Fibroblast of pulmonary artery (primary cell): ENCODE results near the gene FSHB.
"Not testable (repeated sequence)": the region's sequence is repeated elsewhere in the genome, so short reads cannot be mapped to it uniquely, and the experiment has no call there.

Experiments used
- DNase-seq: peaks from one replicate; pipeline ENCODE4 v3.0.0-alpha.2; 2010; ENCODE audit warnings: low read depth
- H3K4me3 ChIP-seq: replicated peaks from 2 replicates; pipeline ENCODE4 v1.5.1; 2011; ENCODE audit warnings: low read depth, mild to moderate bottlenecking, control low read depth, low read length, moderate library complexity
- TF ChIP-seq, protein P1 (sequence below): IDR thresholded peaks from 2 replicates; pipeline ENCODE4 v1.5.1; 2011; ENCODE audit warnings: mild to moderate bottlenecking, control low read depth, low read length, inconsistent platforms; ENCODE audit errors: missing control alignments

Gene FSHB

DNA sequence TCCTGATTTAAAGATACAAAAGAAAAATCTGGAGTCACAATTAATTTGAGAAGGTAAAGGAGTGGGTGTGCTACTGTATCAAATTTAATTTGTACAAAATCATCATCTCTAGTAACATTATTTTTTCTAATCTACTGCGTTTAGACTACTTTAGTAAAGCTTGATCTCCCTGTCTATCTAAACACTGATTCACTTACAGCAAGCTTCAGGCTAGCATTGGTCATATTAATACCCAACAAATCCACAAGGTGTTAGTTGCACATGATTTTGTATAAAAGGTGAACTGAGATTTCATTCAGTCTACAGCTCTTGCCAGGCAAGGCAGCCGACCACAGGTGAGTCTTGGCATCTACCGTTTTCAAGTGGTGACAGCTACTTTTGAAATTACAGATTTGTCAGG lies at the start of gene FSHB:
TSS of gene FSHB (plus strand) at position 301 of the 400 bp plus-strand sequence. CDS start 889 bp downstream, outside the sequence.
- DNase-seq, result no peak
- no peak within 1 kb of the TSS for H3K4me3 ChIP-seq
- TF ChIP-seq, protein P1, sequence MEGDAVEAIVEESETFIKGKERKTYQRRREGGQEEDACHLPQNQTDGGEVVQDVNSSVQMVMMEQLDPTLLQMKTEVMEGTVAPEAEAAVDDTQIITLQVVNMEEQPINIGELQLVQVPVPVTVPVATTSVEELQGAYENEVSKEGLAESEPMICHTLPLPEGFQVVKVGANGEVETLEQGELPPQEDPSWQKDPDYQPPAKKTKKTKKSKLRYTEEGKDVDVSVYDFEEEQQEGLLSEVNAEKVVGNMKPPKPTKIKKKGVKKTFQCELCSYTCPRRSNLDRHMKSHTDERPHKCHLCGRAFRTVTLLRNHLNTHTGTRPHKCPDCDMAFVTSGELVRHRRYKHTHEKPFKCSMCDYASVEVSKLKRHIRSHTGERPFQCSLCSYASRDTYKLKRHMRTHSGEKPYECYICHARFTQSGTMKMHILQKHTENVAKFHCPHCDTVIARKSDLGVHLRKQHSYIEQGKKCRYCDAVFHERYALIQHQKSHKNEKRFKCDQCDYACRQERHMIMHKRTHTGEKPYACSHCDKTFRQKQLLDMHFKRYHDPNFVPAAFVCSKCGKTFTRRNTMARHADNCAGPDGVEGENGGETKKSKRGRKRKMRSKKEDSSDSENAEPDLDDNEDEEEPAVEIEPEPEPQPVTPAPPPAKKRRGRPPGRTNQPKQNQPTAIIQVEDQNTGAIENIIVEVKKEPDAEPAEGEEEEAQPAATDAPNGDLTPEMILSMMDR, result no peak

DNA sequence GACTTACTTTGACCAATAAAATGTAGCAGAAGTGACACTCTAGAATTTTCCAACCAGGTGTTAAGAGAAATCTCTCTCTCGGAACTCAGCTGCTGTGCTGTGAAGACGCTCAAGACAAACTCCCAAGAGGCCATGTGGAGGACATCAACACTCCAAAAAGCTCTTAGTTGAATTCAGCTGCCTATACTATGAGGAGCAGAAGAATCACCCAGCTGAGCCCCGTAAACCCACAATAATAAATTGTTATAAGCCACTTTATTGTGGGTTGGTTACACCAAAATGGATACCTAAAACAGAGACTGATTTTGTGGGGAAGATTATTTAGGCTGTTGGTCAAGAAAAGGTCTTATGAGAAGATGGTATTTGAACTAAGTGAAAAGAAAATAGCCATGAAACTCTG lies 44.1 kb upstream of the FSHB start:
- no peak overlapping the region for H3K4me3 ChIP-seq
- TF ChIP-seq, protein P1, result no peak
- no peak for DNase-seq

DNA sequence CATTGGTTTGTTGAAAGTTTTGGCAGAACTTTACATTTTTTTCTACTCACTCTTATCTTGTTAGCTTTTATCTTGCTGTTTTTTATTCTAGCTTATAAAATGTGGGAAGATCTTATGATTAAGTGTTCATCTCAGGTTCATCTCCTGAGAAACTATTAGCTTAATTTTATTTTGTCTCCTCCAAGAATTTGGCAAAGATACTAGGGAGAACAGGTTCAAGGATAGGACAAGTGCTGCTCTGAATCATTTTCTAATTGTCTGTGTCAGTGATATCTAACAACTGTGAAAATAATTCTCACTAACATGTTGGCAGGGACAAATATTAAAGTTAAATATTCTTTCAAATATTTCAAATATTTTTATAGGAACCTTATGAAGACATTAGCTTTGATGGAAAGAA lies 38.2 kb upstream of the FSHB start:
- DNase-seq, result no peak
- TF ChIP-seq, protein P1, result no peak
- no peak overlapping the region for H3K4me3 ChIP-seq

- no peak overlapping the region for H3K4me3 ChIP-seq
- DNase-seq, result peak; percentile 77
- TF ChIP-seq, protein P1, result peak; percentile 95
Observed at GRCh38 chr11:30196400-30197206, 34.2 kb upstream of the FSHB start.

GRCh38 chr11:30197869-30198268 lies 32.9 kb upstream of the FSHB start:
- TF ChIP-seq, protein P1, result no peak
- no peak overlapping the region for H3K4me3 ChIP-seq
- no peak for DNase-seq

GRCh38 chr11:30202989-30203388 lies 27.8 kb upstream of the FSHB start:
- not testable (repeated sequence) for DNase-seq, H3K4me3 ChIP-seq

DNA sequence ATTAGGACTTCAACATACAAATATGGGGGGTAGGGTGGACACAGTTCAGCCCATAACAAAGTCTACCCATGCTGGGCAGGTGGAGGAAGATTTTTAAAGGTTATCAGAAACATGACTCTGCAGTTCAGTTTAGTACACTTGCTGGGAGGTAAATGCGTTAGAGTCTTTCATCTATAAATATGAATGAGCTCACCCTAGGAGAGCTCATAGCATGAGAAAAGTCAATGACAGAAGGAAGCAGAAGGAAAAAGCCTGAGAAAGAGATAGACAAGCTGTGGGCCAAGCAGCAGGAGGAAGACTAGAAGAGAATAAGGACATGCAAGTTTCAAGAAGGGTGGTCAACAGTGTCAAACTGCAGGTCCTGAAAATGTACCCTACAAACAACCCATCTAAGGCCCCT lies 27.0 kb upstream of the FSHB start:
- DNase-seq, result no peak
- TF ChIP-seq, protein P1, result no peak
- H3K4me3 ChIP-seq, result no peak overlapping the region
